HepG2 (cell line): ENCODE results near the gene RBPJ. TPM values are rescaled to one million over a fixed set of nuclear protein-coding genes. Genes with fewer than 3 reads are reported as not detected.

Experiments
- ATAC-seq: fragments of 200-7000 bp; cut with Tn5 transposase; 3 replicates; pipeline ENCODE4 v1.9.1; 2020; ENCODE audit warnings: mild to moderate bottlenecking, moderate library complexity
- BruUV-seq: library from RNA; stranded (reverse); fragments of 400-500 nt; replicated peaks from 2 replicates; lab custom pipeline; 2021; lab: Mats Ljungman, UMichigan
- CTCF ChIA-PET: fragments of 300-600 bp; formaldehyde crosslinking; extraction: SDS; loops from one replicate; lab custom pipeline; 2021; ENCODE audit warnings: low total read pairs, inconsistent platforms, low intra/inter-chr PET ratio; lab: Yijun Ruan, JAX
- POLR2A ChIA-PET: fragments of 350-600 bp; sonication (Branson Sonifier 250); formaldehyde crosslinking; loops from one replicate; lab custom pipeline; 2020; ENCODE audit warnings: antibody characterized with exemption, inconsistent platforms; lab: Yijun Ruan, JAX
- DNase-seq: peaks from one replicate; pipeline ENCODE4 v3.0.0-alpha.2; 2015; ENCODE audit warnings: low spot score
- FAIRE-seq: peaks from 3 replicates; lab custom pipeline; 2011; peaks lifted over from hg19 to GRCh38; lab: Jason Lieb, UNC
- H2AFZ ChIP-seq: one replicate; pipeline ENCODE4 v1.6.1; 2011; ENCODE audit warnings: low read length, inconsistent platforms
- H3K27ac ChIP-seq: fragments of 300-600 bp; 3 replicates; pipeline ENCODE4 v1.8.0; 2011; ENCODE audit warnings: mixed run types, mild to moderate bottlenecking, mixed read lengths, low read length, inconsistent platforms; ENCODE audit not compliant: insufficient read depth; ENCODE audit errors: extremely low read length
- H3K27me3 ChIP-seq, 2 experiments: fragments of 200-600 bp in 1 of 2; 2 replicates in 1 of 2; 3 replicates in 1 of 2; pipeline versions ENCODE4 v1.6.0 to v1.8.0; 2011; ENCODE audit warnings: low read length in 2 of 2, mild to moderate bottlenecking in 2 of 2, moderate library complexity in 2 of 2, inconsistent platforms in 1 of 2; ENCODE audit not compliant: insufficient read depth in 2 of 2, control insufficient read depth in 1 of 2
- H3K36me3 ChIP-seq, 2 experiments: fragments of 200-600 bp in 1 of 2; replicated peaks in 1 of 2; 2 replicates in 1 of 2; 3 replicates in 1 of 2; pipeline versions ENCODE4 v1.5.1 to v1.8.0; 2011; ENCODE audit warnings: low read length in 2 of 2, inconsistent platforms in 1 of 2; ENCODE audit not compliant: insufficient read depth in 2 of 2, control insufficient read depth in 1 of 2
- H3K4me1 ChIP-seq: 2 replicates; pipeline ENCODE4 v1.5.1; 2012; ENCODE audit warnings: low read length, inconsistent platforms; ENCODE audit not compliant: insufficient read depth
- H3K4me2 ChIP-seq: 2 replicates; pipeline ENCODE4 v1.6.0; 2011; ENCODE audit warnings: low read depth, low read length, inconsistent platforms
- H3K4me3 ChIP-seq, 3 experiments: fragments of 200-600 bp in 1 of 3; sonication (generic), shearing (Covaris generic) in 1 of 3; replicated peaks in 1 of 3; 2 replicates each; pipeline ENCODE4 v1.5.1; 2011 to 2016; ENCODE audit warnings: low read length in 3 of 3, inconsistent platforms in 2 of 3, low read depth in 2 of 3, mild to moderate bottlenecking in 2 of 3, control low read depth in 1 of 3, mixed read lengths in 1 of 3; ENCODE audit not compliant: insufficient read depth in 1 of 3
- H3K79me2 ChIP-seq: one replicate; pipeline ENCODE4 v1.6.1; 2011; ENCODE audit warnings: low read length, inconsistent platforms; ENCODE audit not compliant: insufficient read depth
- H3K9ac ChIP-seq: 2 replicates; pipeline ENCODE4 v1.6.0; 2011; ENCODE audit warnings: mild to moderate bottlenecking, low read depth, low read length, inconsistent platforms; ENCODE audit not compliant: insufficient read depth
- H3K9me3 ChIP-seq: 2 replicates; pipeline ENCODE4 v1.5.1; 2012; ENCODE audit warnings: mild to moderate bottlenecking, low read length
- H4K20me1 ChIP-seq: 2 replicates; pipeline ENCODE4 v1.6.0; 2011; ENCODE audit warnings: inconsistent platforms, mild to moderate bottlenecking, low read length, moderate library complexity; ENCODE audit not compliant: insufficient read depth
- AKAP8 ChIP-seq: sonication (generic); formaldehyde crosslinking; IDR thresholded peaks from 2 replicates; pipeline ENCODE4 v1.5.1; 2020; ENCODE audit warnings: mild to moderate bottlenecking, missing genetic modification reagents
- ARID3A ChIP-seq: IDR thresholded peaks from 2 replicates; pipeline ENCODE4 v1.6.1; 2012; ENCODE audit warnings: low read depth, low read length, improper control_type of control experiment
- BCL6 ChIP-seq: IDR thresholded peaks from 2 replicates; pipeline ENCODE4 v1.6.1; 2016; ENCODE audit warnings: missing genetic modification reagents, missing compliant biosample characterization
- DNMT1 ChIP-seq: sonication (generic); formaldehyde crosslinking; IDR thresholded peaks from 2 replicates; pipeline ENCODE4 v1.5.1; 2020; ENCODE audit warnings: mild to moderate bottlenecking, missing genetic modification reagents
- DR1 ChIP-seq: sonication (generic); formaldehyde crosslinking; IDR thresholded peaks from 2 replicates; pipeline ENCODE4 v1.8.0; 2021; ENCODE audit warnings: mild to moderate bottlenecking, missing genetic modification reagents, inconsistent platforms
- KMT2A ChIP-seq: sonication (generic); formaldehyde crosslinking; IDR thresholded peaks from 2 replicates; pipeline ENCODE4 v1.4.0; 2020; ENCODE audit warnings: missing genetic modification reagents
- NFKBIZ ChIP-seq: IDR thresholded peaks from 2 replicates; pipeline ENCODE4 v1.6.1; 2018; ENCODE audit warnings: missing genetic modification reagents, missing compliant biosample characterization
- PHF20 ChIP-seq: sonication (generic); formaldehyde crosslinking; IDR thresholded peaks from 2 replicates; pipeline ENCODE4 v1.5.0; 2020; ENCODE audit warnings: mild to moderate bottlenecking, missing genetic modification reagents
- RCOR2 ChIP-seq: IDR thresholded peaks from 2 replicates; pipeline ENCODE4 v1.6.1; 2016; ENCODE audit warnings: missing biosample characterization, missing genetic modification reagents
- TRIM24 ChIP-seq: sonication (generic); formaldehyde crosslinking; IDR thresholded peaks from 2 replicates; pipeline ENCODE4 v1.8.0; 2022; ENCODE audit warnings: mild to moderate bottlenecking, missing genetic modification reagents
- ZFX ChIP-seq: sonication (generic); formaldehyde crosslinking; IDR thresholded peaks from 2 replicates; pipeline ENCODE4 v1.4.0; 2020; ENCODE audit warnings: mild to moderate bottlenecking, low read depth, missing genetic modification reagents, moderate library complexity
- ZNF160 ChIP-seq: sonication (generic); formaldehyde crosslinking; IDR thresholded peaks from 2 replicates; pipeline ENCODE4 v1.8.0; 2022; ENCODE audit warnings: mild to moderate bottlenecking, inconsistent platforms, missing genetic modification reagents
- ZNF570 ChIP-seq: sonication (generic); formaldehyde crosslinking; IDR thresholded peaks from 2 replicates; pipeline ENCODE4 v1.4.0; 2020; ENCODE audit warnings: mild to moderate bottlenecking, missing genetic modification reagents, borderline replicate concordance
- ZNF616 ChIP-seq: sonication (generic); formaldehyde crosslinking; IDR thresholded peaks from 2 replicates; pipeline ENCODE4 v1.5.0; 2020; ENCODE audit warnings: low read depth, mild to moderate bottlenecking, missing genetic modification reagents
- ZNF7 ChIP-seq: IDR thresholded peaks from 2 replicates; pipeline ENCODE4 v1.6.1; 2016; ENCODE audit warnings: missing biosample characterization, missing genetic modification reagents
- WGBS: methylation state at CpG from one replicate; pipeline ENCODE4 v1.1.6; 2017; ENCODE audit warnings: low lambda C conversion rate; 5-methylcytosine and 5-hydroxymethylcytosine counted together
- in situ Hi-C: cut with HindIII; loops from 2 replicates; pipeline ENCODE4 v1.10.0; 2017; ENCODE audit warnings: low pct_unique_long_range_greater_than_20kb; ENCODE audit not compliant: extremely low pct_ligation_motif_present
- intact Hi-C: fragments of 100-400 bp; cut with micrococcal nuclease; formaldehyde crosslinking; loops from one replicate; pipeline ENCODE4 v1.10.0; 2022; ENCODE audit not compliant: unreplicated experiment
- polyA plus RNA-seq, 8 experiments: library from polyadenylated mRNA; depleted of rRNA in 3 of 8; stranded (reverse) in 7 of 8; unstranded in 1 of 8; fragments of >200 nt; fragmentation: Illumina TruSeq in 4 of 8; extraction: Trizol in 4 of 8; gene quantifications; 2 replicates each; pipeline versions ENCODE4 v1.2.1 to v1.2.3, GENCODE V29; 2011 to 2016; ENCODE audit warnings: low read depth in 4 of 8, missing spikeins in 1 of 8, mixed read lengths in 1 of 8; ENCODE audit not compliant: insufficient read depth in 1 of 8
- total RNA-seq, 5 experiments: library from RNA; depleted of rRNA; stranded (reverse); fragments of >200 nt; fragmentation: Illumina TruSeq; extraction: Trizol; gene quantifications; 2 replicates each; pipeline ENCODE4 v1.2.3, GENCODE V29; 2016; ENCODE audit warnings: low read depth in 1 of 5
- TF ChIP-seq, protein P1 (sequence below): IDR thresholded peaks from 2 replicates; pipeline ENCODE4 v1.6.1; 2016; ENCODE audit warnings: low read depth, missing genetic modification reagents, missing compliant biosample characterization
- TF ChIP-seq, protein P2 (sequence below): sonication (generic); formaldehyde crosslinking; IDR thresholded peaks from 2 replicates; pipeline ENCODE4 v1.5.0; 2020; ENCODE audit warnings: mild to moderate bottlenecking, low read depth, missing genetic modification reagents, borderline replicate concordance

Gene RBPJ
- total and polyA plus RNA-seq, 2 of the 13 experiments (the other 11 are each of a cell fraction or from before 2014, with no cell fraction given) = 25.9 to 33.2 TPM

GRCh38 chr4:26342328-26343037 lies 21.7 kb downstream of the RBPJ start:
- no peak overlapping the region for H3K27ac ChIP-seq
- H3K9ac ChIP-seq = no peak overlapping the region
- WGBS = 86% methylated on average over 3 of the region's 3 CpGs
- no peak overlapping the region for H3K4me2 ChIP-seq
- no peak for TF ChIP-seq ZNF7 (CRISPR knock-in tag)
- no peak for TF ChIP-seq ZNF570 (CRISPR knock-in tag)
- no peak for TF ChIP-seq TRIM24
- TF ChIP-seq BCL6 (CRISPR knock-in tag) = no peak
- TF ChIP-seq PHF20 (CRISPR knock-in tag) = no peak
- TF ChIP-seq DNMT1 (CRISPR knock-in tag) = no peak
- no peak for TF ChIP-seq ZNF616 (CRISPR knock-in tag)
- TF ChIP-seq DR1 (CRISPR knock-in tag) = no peak
- no peak for TF ChIP-seq ARID3A
- TF ChIP-seq NFKBIZ (CRISPR knock-in tag) = no peak
- TF ChIP-seq, protein P1, sequence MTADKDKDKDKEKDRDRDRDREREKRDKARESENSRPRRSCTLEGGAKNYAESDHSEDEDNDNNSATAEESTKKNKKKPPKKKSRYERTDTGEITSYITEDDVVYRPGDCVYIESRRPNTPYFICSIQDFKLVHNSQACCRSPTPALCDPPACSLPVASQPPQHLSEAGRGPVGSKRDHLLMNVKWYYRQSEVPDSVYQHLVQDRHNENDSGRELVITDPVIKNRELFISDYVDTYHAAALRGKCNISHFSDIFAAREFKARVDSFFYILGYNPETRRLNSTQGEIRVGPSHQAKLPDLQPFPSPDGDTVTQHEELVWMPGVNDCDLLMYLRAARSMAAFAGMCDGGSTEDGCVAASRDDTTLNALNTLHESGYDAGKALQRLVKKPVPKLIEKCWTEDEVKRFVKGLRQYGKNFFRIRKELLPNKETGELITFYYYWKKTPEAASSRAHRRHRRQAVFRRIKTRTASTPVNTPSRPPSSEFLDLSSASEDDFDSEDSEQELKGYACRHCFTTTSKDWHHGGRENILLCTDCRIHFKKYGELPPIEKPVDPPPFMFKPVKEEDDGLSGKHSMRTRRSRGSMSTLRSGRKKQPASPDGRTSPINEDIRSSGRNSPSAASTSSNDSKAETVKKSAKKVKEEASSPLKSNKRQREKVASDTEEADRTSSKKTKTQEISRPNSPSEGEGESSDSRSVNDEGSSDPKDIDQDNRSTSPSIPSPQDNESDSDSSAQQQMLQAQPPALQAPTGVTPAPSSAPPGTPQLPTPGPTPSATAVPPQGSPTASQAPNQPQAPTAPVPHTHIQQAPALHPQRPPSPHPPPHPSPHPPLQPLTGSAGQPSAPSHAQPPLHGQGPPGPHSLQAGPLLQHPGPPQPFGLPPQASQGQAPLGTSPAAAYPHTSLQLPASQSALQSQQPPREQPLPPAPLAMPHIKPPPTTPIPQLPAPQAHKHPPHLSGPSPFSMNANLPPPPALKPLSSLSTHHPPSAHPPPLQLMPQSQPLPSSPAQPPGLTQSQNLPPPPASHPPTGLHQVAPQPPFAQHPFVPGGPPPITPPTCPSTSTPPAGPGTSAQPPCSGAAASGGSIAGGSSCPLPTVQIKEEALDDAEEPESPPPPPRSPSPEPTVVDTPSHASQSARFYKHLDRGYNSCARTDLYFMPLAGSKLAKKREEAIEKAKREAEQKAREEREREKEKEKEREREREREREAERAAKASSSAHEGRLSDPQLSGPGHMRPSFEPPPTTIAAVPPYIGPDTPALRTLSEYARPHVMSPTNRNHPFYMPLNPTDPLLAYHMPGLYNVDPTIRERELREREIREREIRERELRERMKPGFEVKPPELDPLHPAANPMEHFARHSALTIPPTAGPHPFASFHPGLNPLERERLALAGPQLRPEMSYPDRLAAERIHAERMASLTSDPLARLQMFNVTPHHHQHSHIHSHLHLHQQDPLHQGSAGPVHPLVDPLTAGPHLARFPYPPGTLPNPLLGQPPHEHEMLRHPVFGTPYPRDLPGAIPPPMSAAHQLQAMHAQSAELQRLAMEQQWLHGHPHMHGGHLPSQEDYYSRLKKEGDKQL (CRISPR knock-in tag) = no peak
- no peak for TF ChIP-seq ZFX (CRISPR knock-in tag)
- no peak for TF ChIP-seq AKAP8
- TF ChIP-seq, protein P2, sequence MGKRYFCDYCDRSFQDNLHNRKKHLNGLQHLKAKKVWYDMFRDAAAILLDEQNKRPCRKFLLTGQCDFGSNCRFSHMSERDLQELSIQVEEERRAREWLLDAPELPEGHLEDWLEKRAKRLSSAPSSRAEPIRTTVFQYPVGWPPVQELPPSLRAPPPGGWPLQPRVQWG (CRISPR knock-in tag) = no peak
- no peak for TF ChIP-seq RCOR2 (CRISPR knock-in tag)
- no peak for TF ChIP-seq KMT2A (CRISPR knock-in tag)
- TF ChIP-seq ZNF160 (CRISPR knock-in tag) = no peak
- ChIA-PET POLR2A (no interaction called here), CTCF (no interaction called here)
- peak; percentile 40; the same call in 1 of the 3 replicates for ATAC-seq
- H3K9me3 ChIP-seq = no peaks in the 10 kb centered on the region
- intact Hi-C loops (no loop called here), in situ Hi-C loops (no loop called here)
- no peaks in the 10 kb centered on the region for H3K27me3 ChIP-seq
- H3K4me1 ChIP-seq = no peaks in the 10 kb centered on the region
- no TSS peak for BruUV-seq
- no peak for FAIRE-seq
- H2AFZ ChIP-seq = no peak overlapping the region
- peaks cover 77% of the 10 kb centered on the region for H3K79me2 ChIP-seq
- DNase-seq = peak; percentile 9
- H4K20me1 ChIP-seq = peaks cover 55% of the 10 kb centered on the region
- H3K36me3 ChIP-seq = no peaks in the 10 kb centered on the region
- no peak overlapping the region for H3K4me3 ChIP-seq
